ENCODE measurements around the gene PDSS2.
A peak's percentile ranks its signal among the peaks of the same experiment; 100 is the strongest.
"Not testable (repeated sequence)": the region's sequence is repeated elsewhere in the genome, so short reads cannot be mapped to it uniquely, and the experiment has no call there.

Gene PDSS2

GRCh38 chr6:107459283-107460082, at the start of gene PDSS2:
TSS of gene PDSS2 (minus strand) at chr6:107459564. CDS start at chr6:107459285, 279 bp downstream.
- DNase-seq (ENCODE audit: low read depth in 2 of 2) = peak; percentile 96 to 99

GRCh38 chr6:107506145-107506544, 46.8 kb upstream of the PDSS2 start:
- no peak for DNase-seq (ENCODE audit: low read depth in 2 of 2)

GRCh38 chr6:107504270-107505026, 45.1 kb upstream of the PDSS2 start:
- DNase-seq (ENCODE audit: low read depth in 2 of 2) = no peak

- no peak for DNase-seq (ENCODE audit: low read depth in 2 of 2)
Observed at GRCh38 chr6:107496892-107497684, 37.7 kb upstream of the PDSS2 start.

- no peak for DNase-seq (ENCODE audit: low read depth in 2 of 2)
Observed at GRCh38 chr6:107495971-107496370, 36.6 kb upstream of the PDSS2 start.

- no peak for DNase-seq (ENCODE audit: low read depth in 2 of 2)
Observed at GRCh38 chr6:107495196-107495643, 35.9 kb upstream of the PDSS2 start.

- no peak for DNase-seq (ENCODE audit: low read depth in 2 of 2)
Observed at GRCh38 chr6:107493158-107494057, 34.0 kb upstream of the PDSS2 start.

GRCh38 chr6:107491760-107492660, 32.6 kb upstream of the PDSS2 start:
- DNase-seq (ENCODE audit: low read depth in 2 of 2) = no peak

GRCh38 chr6:107491138-107491609, 31.8 kb upstream of the PDSS2 start:
- no peak for DNase-seq (ENCODE audit: low read depth in 2 of 2)

- DNase-seq (ENCODE audit: low read depth in 2 of 2) = no peak
Observed at GRCh38 chr6:107490566-107491137, 31.3 kb upstream of the PDSS2 start.

- DNase-seq (ENCODE audit: low read depth in 2 of 2) = no peak
Observed at GRCh38 chr6:107489636-107490565, 30.5 kb upstream of the PDSS2 start, which contains the start of gene SOBP. TSS of gene SOBP (plus strand) at chr6:107490117. CDS start at chr6:107490617, 500 bp downstream.

- DNase-seq (ENCODE audit: low read depth in 2 of 2) = no peak
Observed at GRCh38 chr6:107488875-107489635, 29.7 kb upstream of the PDSS2 start.

- no peak for DNase-seq (ENCODE audit: low read depth in 2 of 2)
Observed at GRCh38 chr6:107488174-107488874, 29.0 kb upstream of the PDSS2 start.

- DNase-seq (ENCODE audit: low read depth in 2 of 2) = no peak
Observed at GRCh38 chr6:107485157-107485556, 25.8 kb upstream of the PDSS2 start.

- DNase-seq (ENCODE audit: low read depth in 2 of 2) = no peak
Observed at GRCh38 chr6:107479089-107479690, 19.8 kb upstream of the PDSS2 start.

GRCh38 chr6:107475826-107476225, 16.5 kb upstream of the PDSS2 start:
- DNase-seq (ENCODE audit: low read depth in 2 of 2) = not testable (repeated sequence)

Measured in stimulated activated CD4-positive, alpha-beta T cell treated with anti-CD3 and anti-CD28 coated beads, Interleukin-15, amount 100 ng/mL, for 48 hours (primary cell).